LNCaP clone FGC (cell line): Measurements from ENCODE around the gene ROM1.

Experiments used
- DNase-seq: peaks from one replicate; pipeline ENCODE4 v3.0.0-alpha.2; 2011; ENCODE audit warnings: low read depth
- H3K4me3 ChIP-seq: 2 replicates; pipeline ENCODE4 v1.5.1; 2011; ENCODE audit warnings: mild to moderate bottlenecking, low read depth, low read length, control low read depth
- CTCF ChIP-seq: IDR thresholded peaks from 2 replicates; pipeline ENCODE4 v1.5.1; 2012; ENCODE audit warnings: mild to moderate bottlenecking; ENCODE audit not compliant: control insufficient read depth, insufficient read depth; ENCODE audit errors: extremely low read depth

The ROM1 gene

GRCh38 chr11:62591448-62592145 lies 21.5 kb upstream of the ROM1 start, which contains the start of gene TUT1:
TUT1 (minus strand) TSS chr11:62591523; CDS start chr11:62591485, 38 bp downstream.
- peak within 1 kb of the TSS; percentile 100 for H3K4me3 ChIP-seq
- DNase-seq: peak; percentile 99
- TF ChIP-seq CTCF: no peak

- peak overlapping the region; percentile 100 for H3K4me3 ChIP-seq
- no peak for TF ChIP-seq CTCF
- no peak for DNase-seq
Measured at GRCh38 chr11:62592146-62592815, 20.8 kb upstream of the ROM1 start.

GRCh38 chr11:62592989-62593421 lies 20.1 kb upstream of the ROM1 start:
- TF ChIP-seq CTCF: no peak
- H3K4me3 ChIP-seq: no peak overlapping the region
- DNase-seq: no peak

GRCh38 chr11:62593434-62594044 lies 19.5 kb upstream of the ROM1 start:
- TF ChIP-seq CTCF: peak; percentile 62
- H3K4me3 ChIP-seq: no peak overlapping the region

GRCh38 chr11:62595124-62595523 lies 17.9 kb upstream of the ROM1 start:
- H3K4me3 ChIP-seq: no peak overlapping the region
- no peak for TF ChIP-seq CTCF

More at GRCh38 chr11:62593434-62594044, 19.5 kb upstream of the ROM1 start:
- DNase-seq: no peak

GRCh38 chr11:62599069-62599696 lies 13.9 kb upstream of the ROM1 start:
- H3K4me3 ChIP-seq: peak overlapping the region; percentile 99
- no peak for TF ChIP-seq CTCF
- peak; percentile 99 for DNase-seq

More at GRCh38 chr11:62595124-62595523, 17.9 kb upstream of the ROM1 start:
- DNase-seq: no peak
